Endothelial cell of umbilical vein (primary cell): ENCODE results near the gene MARK1. TPM values are rescaled to one million over a fixed set of nuclear protein-coding genes. Genes with fewer than 3 reads are reported as not detected.

Source experiments
- BruUV-seq: library from RNA; stranded (reverse); fragments of 400-500 nt; replicated peaks from 2 replicates; lab custom pipeline; 2021; lab: Mats Ljungman, UMichigan
- CTCF ChIA-PET: fragments of 300-600, 350-600 bp; sonication (Branson Sonifier 250); formaldehyde crosslinking; loops from one replicate; lab custom pipeline; 2021; ENCODE audit warnings: antibody characterized with exemption, inconsistent platforms; lab: Charles Lee
- POLR2A ChIA-PET: fragments of 300-600, 350-600 bp; sonication (Branson Sonifier 250); formaldehyde crosslinking; loops from one replicate; lab custom pipeline; 2021; ENCODE audit warnings: antibody characterized with exemption, inconsistent platforms; lab: Charles Lee
- DNase-seq: peaks from one replicate; pipeline ENCODE4 v3.0.0-alpha.2; 2011; ENCODE audit warnings: low read depth, low spot score
- FAIRE-seq: peaks from 2 replicates; lab custom pipeline; 2011; peaks lifted over from hg19 to GRCh38; lab: Jason Lieb, UNC
- H2AFZ ChIP-seq: 2 replicates; pipeline ENCODE4 v1.6.0; 2012; ENCODE audit warnings: low read depth, low read length, control low read depth, inconsistent platforms
- H3K27ac ChIP-seq: 2 replicates; pipeline ENCODE4 v1.5.1; 2011; ENCODE audit warnings: low read depth, mild to moderate bottlenecking, control low read depth, low read length, moderate library complexity; ENCODE audit not compliant: insufficient read depth
- H3K27me3 ChIP-seq, 2 experiments: 2 replicates each; pipeline versions ENCODE4 v1.6.0 to v1.6.1; 2011; ENCODE audit warnings: low read length in 2 of 2, mixed read lengths in 1 of 2; ENCODE audit not compliant: control insufficient read depth in 2 of 2, insufficient read depth in 2 of 2
- H3K36me3 ChIP-seq, 2 experiments: 2 replicates in 1 of 2; 3 replicates in 1 of 2; pipeline ENCODE4 v1.5.1; 2011; ENCODE audit warnings: low read length in 2 of 2, mild to moderate bottlenecking in 1 of 2, moderate library complexity in 1 of 2; ENCODE audit not compliant: control insufficient read depth in 2 of 2, insufficient read depth in 2 of 2; ENCODE audit errors: extremely low read depth in 1 of 2
- H3K4me1 ChIP-seq: 3 replicates; pipeline ENCODE4 v1.5.1; 2011; ENCODE audit warnings: mild to moderate bottlenecking, low read length; ENCODE audit not compliant: control insufficient read depth, insufficient read depth; ENCODE audit errors: extremely low read depth
- H3K4me2 ChIP-seq: 2 replicates; pipeline ENCODE4 v1.6.1; 2011; ENCODE audit warnings: low read length, control low read depth, mixed read lengths; ENCODE audit not compliant: insufficient read depth
- H3K4me3 ChIP-seq, 3 experiments: fragments of 200-600 bp in 1 of 3; sonication (generic), shearing (Covaris generic) in 1 of 3; replicated peaks in 1 of 3; 2 replicates each; pipeline ENCODE4 v1.5.1; 2011 to 2016; ENCODE audit warnings: control low read depth in 3 of 3, low read length in 3 of 3, mild to moderate bottlenecking in 2 of 3, inconsistent platforms in 1 of 3, low read depth in 1 of 3, moderate library complexity in 1 of 3; ENCODE audit not compliant: insufficient read depth in 1 of 3
- H3K79me2 ChIP-seq: 2 replicates; pipeline ENCODE4 v1.6.0; 2012; ENCODE audit warnings: low read length, inconsistent platforms; ENCODE audit not compliant: control insufficient read depth, insufficient read depth
- H3K9ac ChIP-seq: replicated peaks from 2 replicates; pipeline ENCODE3; 2011; ENCODE audit warnings: low read length, control low read depth; ENCODE audit not compliant: insufficient read depth; ENCODE audit errors: extremely low read depth
- H3K9me1 ChIP-seq: replicated peaks from 3 replicates; pipeline ENCODE4 v1.6.0; 2011; ENCODE audit warnings: mild to moderate bottlenecking, low read length; ENCODE audit not compliant: control insufficient read depth, insufficient read depth; ENCODE audit errors: extremely low read depth
- H3K9me3 ChIP-seq: replicated peaks from 2 replicates; pipeline ENCODE4 v1.5.1; 2012; ENCODE audit warnings: low read length, inconsistent platforms; ENCODE audit not compliant: control insufficient read depth, insufficient read depth
- H4K20me1 ChIP-seq: replicated peaks from 2 replicates; pipeline ENCODE3; 2011; ENCODE audit warnings: mild to moderate bottlenecking, low read length; ENCODE audit not compliant: control insufficient read depth, insufficient read depth; ENCODE audit errors: extremely low read depth
- CTCF ChIP-seq, 2 donors: IDR thresholded peaks; 1 replicate in 1 of 2; 2 replicates in 1 of 2; pipeline ENCODE4 v1.5.1; 2011; ENCODE audit warnings: low read length in 2 of 2, mild to moderate bottlenecking in 2 of 2, moderate library complexity in 2 of 2, control low read depth in 1 of 2, inconsistent platforms in 1 of 2, low read depth in 1 of 2; ENCODE audit not compliant: insufficient read depth in 1 of 2; ENCODE audit errors: extremely low read depth in 1 of 2
- EZH2 ChIP-seq: IDR thresholded peaks from 2 replicates; pipeline ENCODE4 v1.6.1; 2012; ENCODE audit warnings: borderline replicate concordance, low read depth, mild to moderate bottlenecking, moderate library complexity, low read length, inconsistent platforms; ENCODE audit not compliant: severe bottlenecking
- GATA2 ChIP-seq: IDR thresholded peaks from 2 replicates; pipeline ENCODE4 v1.7.0; 2011; ENCODE audit warnings: low read depth, mild to moderate bottlenecking, moderate library complexity, mixed read lengths, low read length; ENCODE audit not compliant: insufficient read length, insufficient read depth
- JUN ChIP-seq: IDR thresholded peaks from 2 replicates; pipeline ENCODE4 v1.6.1; 2011; ENCODE audit warnings: borderline replicate concordance, low read depth; ENCODE audit not compliant: insufficient read length, insufficient read depth
- MAX ChIP-seq: IDR thresholded peaks from 2 replicates; pipeline ENCODE4 v1.6.1; 2011; ENCODE audit not compliant: insufficient read depth, insufficient read length
- POLR2AphosphoS5 ChIP-seq: IDR thresholded peaks from 2 replicates; pipeline ENCODE4 v1.6.1; 2012; ENCODE audit warnings: low read depth, mild to moderate bottlenecking, control low read depth, low read length, moderate library complexity; ENCODE audit not compliant: insufficient read depth
- dilution Hi-C: fragments of 300-500 bp; cut with MboI; formaldehyde crosslinking; loops from one replicate; pipeline ENCODE4 v1.15.0; 2019; ENCODE audit warnings: low sequenced_read_pairs; ENCODE audit not compliant: extremely low pct_ligation_motif_present
- intact Hi-C: fragments of 100-400 bp; cut with micrococcal nuclease; formaldehyde crosslinking; loops from one replicate; pipeline ENCODE4 v1.10.0; 2022
- polyA plus RNA-seq, 4 experiments: library from polyadenylated mRNA; depleted of rRNA in 3 of 4; stranded (reverse) in 3 of 4; unstranded in 1 of 4; fragments of >200 nt; gene quantifications; 2 replicates each; pipeline versions ENCODE4 v1.2.1 to v1.2.3, GENCODE V29; 2011 to 2012; ENCODE audit warnings: missing spikeins in 1 of 4
- total RNA-seq: library from RNA; stranded (reverse); gene quantifications from 2 replicates; pipeline ENCODE4 v1.2.3, GENCODE V29; 2021

Gene MARK1
- total and polyA plus RNA-seq, 2 donors (not counting 3 experiments of a cell fraction or from before 2014, with no cell fraction given): 1.2 to 5.5 TPM

- no peaks in the 10 kb centered on the region for H3K27me3 ChIP-seq
- POLR2A ChIA-PET: no interaction called here
- no peak overlapping the region for H3K4me3 ChIP-seq
- no peak overlapping the region for H3K9ac ChIP-seq
- intact Hi-C loops: no loop called here
- FAIRE-seq: no peak
- H3K9me3 ChIP-seq: no peaks in the 10 kb centered on the region
- dilution Hi-C loops: no loop called here
- no peak for DNase-seq
- TF ChIP-seq POLR2AphosphoS5: no peak
- no peak for TF ChIP-seq CTCF (IDR thresholded peaks at IDR 0.05; ENCODE audit: extremely low read depth in 1 of 2, insufficient read depth in 1 of 2, low read depth in 1 of 2, low read length in 2 of 2)
- TF ChIP-seq GATA2: no peak
- no TSS peak for BruUV-seq
- H3K9me1 ChIP-seq: no peaks in the 10 kb centered on the region
- no peak overlapping the region for H3K27ac ChIP-seq
- CTCF ChIA-PET: interaction anchor here (1.2 to 2.8 kb wide), 2 partner anchors 56 to 99 kb away, joined by 4 to 19 read pairs; no protein-coding TSS in a partner anchor
- H4K20me1 ChIP-seq: no peaks in the 10 kb centered on the region
- H3K79me2 ChIP-seq: no peaks in the 10 kb centered on the region
- no peak overlapping the region for H3K4me2 ChIP-seq
- H3K4me1 ChIP-seq: no peaks in the 10 kb centered on the region
- H3K36me3 ChIP-seq: no peaks in the 10 kb centered on the region
- no peak overlapping the region for H2AFZ ChIP-seq
These were observed 149.3 kb downstream of the MARK1 start for GRCh38 chr1:220677251-220677650.

GRCh38 chr1:220680085-220680687 lies 152.2 kb downstream of the MARK1 start:
- DNase-seq (peak; percentile 70), FAIRE-seq (peak; percentile 83)
- CTCF ChIA-PET: interaction anchor here (0.6 to 2.8 kb wide), 10 partner anchors 9 to 96 kb away, joined by 3 to 22 read pairs (median 4); no protein-coding TSS in a partner anchor
- Histone ChIP-seq H3K9ac (no peak overlapping the region), H3K9me1 (no peaks in the 10 kb centered on the region), H4K20me1 (no peaks in the 10 kb centered on the region), H3K9me3 (no peaks in the 10 kb centered on the region), H2AFZ (peak overlapping the region; percentile 65), H3K27me3 (no peaks in the 10 kb centered on the region), H3K79me2 (no peaks in the 10 kb centered on the region), H3K36me3 (no peaks in the 10 kb centered on the region), H3K27ac (no peak overlapping the region), H3K4me2 (no peak overlapping the region), H3K4me1 (no peaks in the 10 kb centered on the region), H3K4me3 (no peak overlapping the region)
- intact Hi-C loops (loop anchor here (1.0 to 10.0 kb wide), 4 partner anchors 53 to 495 kb away; no protein-coding TSS in a partner anchor), dilution Hi-C loops (no loop called here)
- no peak for TF ChIP-seq EZH2
- TF ChIP-seq MAX: no peak
- TF ChIP-seq CTCF (IDR thresholded peaks at IDR 0.05; ENCODE audit: extremely low read depth in 1 of 2, insufficient read depth in 1 of 2, low read depth in 1 of 2, low read length in 2 of 2): peak; percentile 60 to 64
- no peak for TF ChIP-seq POLR2AphosphoS5
- TF ChIP-seq GATA2: no peak
- no peak for TF ChIP-seq JUN
- BruUV-seq: no TSS peak
- POLR2A ChIA-PET: no interaction called here
